Subcutaneous abdominal adipose tissue (tissue), 5 donors: ENCODE results near the gene CYYR1.

Experiments used
- H3K27ac ChIP-seq: one replicate; pipeline ENCODE4 v1.7.0; 2013; ENCODE audit warnings: low read depth, mild to moderate bottlenecking, inconsistent platforms, low read length, moderate library complexity
- H3K27me3 ChIP-seq, 5 donors: one replicate each; pipeline ENCODE4 v1.7.0; 2013; ENCODE audit warnings: low read length in 5 of 5, inconsistent platforms in 1 of 5; ENCODE audit not compliant: control insufficient read depth in 5 of 5, insufficient read depth in 4 of 5
- H3K36me3 ChIP-seq, 5 donors: one replicate each; pipeline ENCODE4 v1.7.0; 2013; ENCODE audit warnings: low read length in 5 of 5; ENCODE audit not compliant: control insufficient read depth in 5 of 5, insufficient read depth in 5 of 5
- H3K4me1 ChIP-seq, 5 donors: one replicate each; pipeline ENCODE4 v1.7.0; 2013; ENCODE audit warnings: low read length in 5 of 5, mild to moderate bottlenecking in 3 of 5, moderate library complexity in 1 of 5; ENCODE audit not compliant: control insufficient read depth in 5 of 5, insufficient read depth in 5 of 5
- H3K4me3 ChIP-seq, 5 donors: one replicate each; pipeline ENCODE4 v1.7.0; 2013; ENCODE audit warnings: low read length in 5 of 5, low read depth in 1 of 5
- H3K9ac ChIP-seq, 5 donors: one replicate each; pipeline ENCODE4 v1.7.0; 2013; ENCODE audit warnings: low read length in 5 of 5, mild to moderate bottlenecking in 4 of 5, moderate library complexity in 3 of 5
- H3K9me3 ChIP-seq, 5 donors: one replicate each; pipeline ENCODE4 v1.7.0; 2013; ENCODE audit warnings: low read length in 5 of 5; ENCODE audit not compliant: control insufficient read depth in 5 of 5
- donor health status: healthy.
- donor health status: healthy.
- donor health status: healthy.
- donor health status: healthy.
- donor health status: healthy.

The CYYR1 gene

GRCh38 chr21:26572702-26573381 is at the start of gene CYYR1:
Gene CYYR1 (minus strand): TSS chr21:26573286. CDS start chr21:26572940, 346 bp downstream.
- Histone ChIP-seq H3K27me3 (peaks cover 4 to 13% (median 5%) of the 10 kb centered on the region in 5 donors), H3K4me3 (peak within 1 kb of the TSS; percentile 10 to 78 (median 62)), H3K9me3 (peaks cover 0 to 15% (median 6%) of the 10 kb centered on the region in 5 donors), H3K27ac (peak within 1 kb of the TSS; percentile 57), H3K36me3 (no peaks in the 10 kb centered on the region), H3K4me1 (no peaks in the 10 kb centered on the region), H3K9ac (peak within 1 kb of the TSS in 3 of 5 donors; percentile 29 to 71 (median 68))

- Histone ChIP-seq H3K4me3 (no peak overlapping the region), H3K27me3 (no peaks in the 10 kb centered on the region), H3K9me3 (no peaks in the 10 kb centered on the region), H3K27ac (no peak overlapping the region), H3K9ac (no peak overlapping the region), H3K36me3 (no peaks in the 10 kb centered on the region), H3K4me1 (no peaks in the 10 kb centered on the region)
These were observed 44.1 kb upstream of the CYYR1 start for GRCh38 chr21:26617176-26617575.

- Histone ChIP-seq H3K9me3 (peaks cover 0 to 5% (median 5%) of the 10 kb centered on the region in 5 donors), H3K9ac (no peak overlapping the region), H3K36me3 (no peaks in the 10 kb centered on the region)
These were observed 41.2 kb upstream of the CYYR1 start for GRCh38 chr21:26614251-26614650.

GRCh38 chr21:26599261-26599660 is 26.2 kb upstream of the CYYR1 start:
- Histone ChIP-seq H3K4me1 (no peaks in the 10 kb centered on the region), H3K27ac (no peak overlapping the region), H3K27me3 (no peaks in the 10 kb centered on the region), H3K4me3 (no peak overlapping the region), H3K9ac (no peak overlapping the region), H3K9me3 (no peaks in the 10 kb centered on the region), H3K36me3 (no peaks in the 10 kb centered on the region)

More at GRCh38 chr21:26614251-26614650, 41.2 kb upstream of the CYYR1 start:
- H3K27ac ChIP-seq, result no peak overlapping the region
- no peaks in the 10 kb centered on the region for H3K27me3 ChIP-seq
- no peak overlapping the region for H3K4me3 ChIP-seq
- H3K4me1 ChIP-seq, result no peaks in the 10 kb centered on the region

GRCh38 chr21:26597981-26598380 is 24.9 kb upstream of the CYYR1 start:
- H3K4me1 ChIP-seq, result no peaks in the 10 kb centered on the region
- no peaks in the 10 kb centered on the region for H3K27me3 ChIP-seq
- no peaks in the 10 kb centered on the region for H3K36me3 ChIP-seq
- no peaks in the 10 kb centered on the region for H3K9me3 ChIP-seq
- H3K4me3 ChIP-seq, result no peak overlapping the region
- no peak overlapping the region for H3K27ac ChIP-seq
- no peak overlapping the region for H3K9ac ChIP-seq

- H3K4me1 ChIP-seq, result no peaks in the 10 kb centered on the region
- H3K27ac ChIP-seq, result no peak overlapping the region
- no peaks in the 10 kb centered on the region for H3K36me3 ChIP-seq
- H3K4me3 ChIP-seq, result no peak overlapping the region
- H3K9ac ChIP-seq, result no peak overlapping the region
- H3K9me3 ChIP-seq, result no peaks in the 10 kb centered on the region
- no peaks in the 10 kb centered on the region for H3K27me3 ChIP-seq
These were observed 23.9 kb upstream of the CYYR1 start for GRCh38 chr21:26597031-26597430.

- H3K27ac ChIP-seq, result no peak overlapping the region
- H3K4me3 ChIP-seq, result no peak overlapping the region
- H3K9ac ChIP-seq, result no peak overlapping the region
- no peaks in the 10 kb centered on the region for H3K36me3 ChIP-seq
- no peaks in the 10 kb centered on the region for H3K27me3 ChIP-seq
- no peaks in the 10 kb centered on the region for H3K9me3 ChIP-seq
- no peaks in the 10 kb centered on the region for H3K4me1 ChIP-seq
These were observed 22.9 kb upstream of the CYYR1 start for GRCh38 chr21:26595971-26596370.

- no peaks in the 10 kb centered on the region for H3K9me3 ChIP-seq
- H3K27ac ChIP-seq, result no peak overlapping the region
- no peak overlapping the region for H3K4me3 ChIP-seq
- H3K4me1 ChIP-seq, result no peaks in the 10 kb centered on the region
- H3K27me3 ChIP-seq, result peaks cover 0 to 3% (median 0%) of the 10 kb centered on the region in 5 donors
- no peaks in the 10 kb centered on the region for H3K36me3 ChIP-seq
- no peak overlapping the region for H3K9ac ChIP-seq
These were observed 20.7 kb upstream of the CYYR1 start for GRCh38 chr21:26593800-26594199.

- Histone ChIP-seq H3K9ac (no peak overlapping the region), H3K27me3 (peaks cover 0 to 3% (median 0%) of the 10 kb centered on the region in 5 donors), H3K27ac (no peak overlapping the region)
These were observed 18.5 kb upstream of the CYYR1 start for GRCh38 chr21:26591543-26591942.

GRCh38 chr21:26588446-26588845 is 15.4 kb upstream of the CYYR1 start:
- Histone ChIP-seq H3K36me3 (no peaks in the 10 kb centered on the region), H3K4me3 (peak overlapping the region in 4 of 5 donors; percentile 1 to 50 (median 38)), H3K27ac (no peak overlapping the region), H3K4me1 (peaks cover 0 to 11% (median 5%) of the 10 kb centered on the region in 5 donors), H3K9me3 (no peaks in the 10 kb centered on the region), H3K9ac (peak overlapping the region in 1 of 5 donors; percentile 25), H3K27me3 (peaks cover 0 to 3% (median 0%) of the 10 kb centered on the region in 5 donors)

More at GRCh38 chr21:26591543-26591942, 18.5 kb upstream of the CYYR1 start:
- no peaks in the 10 kb centered on the region for H3K9me3 ChIP-seq
- H3K4me1 ChIP-seq, result peaks cover 0 to 11% (median 5%) of the 10 kb centered on the region in 5 donors
- H3K36me3 ChIP-seq, result no peaks in the 10 kb centered on the region
- no peak overlapping the region for H3K4me3 ChIP-seq
